SK-MEL-5 (cell line): Measurements from ENCODE around the gene MAP1LC3A. TPM values are rescaled to one million over a fixed set of nuclear protein-coding genes. Genes with fewer than 3 reads are reported as not detected.

ENCODE experiments used
- DNase-seq: peaks from one replicate; pipeline ENCODE4 v3.0.0-alpha.2; 2016; ENCODE audit warnings: low read depth, low spot score
- in situ Hi-C: cut with HindIII; loops from 2 replicates; pipeline ENCODE4 v1.10.0; 2016; ENCODE audit warnings: low sequenced_read_pairs, high pct_unique_total_duplicates, low pct_unique_long_range_greater_than_20kb
- small RNA-seq, 2 experiments: library from RNA; depleted of rRNA; stranded (forward); fragments of <200 nt; gene quantifications; one replicate each; pipeline ENCODE3, GENCODE V24; 2014
- total RNA-seq: library from RNA; depleted of rRNA; stranded (reverse); fragments of >200 nt; shearing (Covaris generic); gene quantifications from 2 replicates; pipeline ENCODE4 v1.2.3, GENCODE V29; 2014; rRNA removed

Gene MAP1LC3A
- total RNA-seq, 1 experiment from 2014 or later, result 1.1 TPM

- no peak for DNase-seq
Measured at GRCh38 chr20:34581341-34582184, 23.0 kb downstream of the MAP1LC3A start.

GRCh38 chr20:34582221-34582620 is 23.7 kb downstream of the MAP1LC3A start:
- in situ Hi-C loops, result no loop called here
- no peak for DNase-seq

More at GRCh38 chr20:34581341-34582184, 23.0 kb downstream of the MAP1LC3A start:
- in situ Hi-C loops, result no loop called here

DNA sequence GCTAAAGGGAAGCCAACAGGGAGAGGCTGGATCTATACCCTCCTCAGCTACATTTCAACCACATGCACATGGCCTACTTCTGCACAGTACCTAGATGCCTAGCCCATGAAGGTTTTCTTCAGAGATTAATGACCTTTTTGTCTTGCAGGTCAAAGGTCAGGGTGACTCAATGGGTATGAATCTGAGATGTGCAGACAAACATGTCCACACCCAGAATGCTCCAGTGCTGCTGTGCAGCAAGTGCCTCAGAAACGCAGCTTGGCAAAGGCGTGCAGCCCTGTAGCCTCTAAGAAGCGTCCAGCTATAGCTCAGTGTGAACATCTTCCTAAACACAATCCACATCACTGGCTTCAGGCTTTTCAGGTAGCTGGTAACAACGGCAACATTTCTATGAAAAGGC is 24.4 kb downstream of the MAP1LC3A start:
- no peak for DNase-seq
- in situ Hi-C loops, result no loop called here

DNA sequence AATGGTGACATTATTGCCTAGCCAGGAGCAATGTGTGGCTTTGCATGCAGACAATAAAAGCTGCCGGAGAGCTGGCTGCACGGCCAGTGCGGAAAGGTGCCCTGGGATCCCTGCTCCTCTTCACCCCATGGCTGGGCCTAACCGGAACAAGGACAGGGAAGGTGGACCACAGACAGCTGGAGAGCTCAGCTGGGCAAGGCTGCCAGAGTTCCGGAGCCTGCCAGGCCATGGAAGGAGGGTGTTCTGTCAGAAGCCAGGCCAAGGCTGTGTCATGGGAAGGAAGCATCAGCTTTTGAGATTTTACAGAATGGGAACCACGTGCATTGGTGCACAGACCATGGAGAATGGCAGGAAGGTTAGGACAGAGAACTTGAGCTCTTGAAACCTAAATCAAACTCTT is 25.0 kb downstream of the MAP1LC3A start:
- DNase-seq, result no peak
- in situ Hi-C loops, result no loop called here

GRCh38 chr20:34585019-34585418 is 26.5 kb downstream of the MAP1LC3A start:
- in situ Hi-C loops, result no loop called here

DNA sequence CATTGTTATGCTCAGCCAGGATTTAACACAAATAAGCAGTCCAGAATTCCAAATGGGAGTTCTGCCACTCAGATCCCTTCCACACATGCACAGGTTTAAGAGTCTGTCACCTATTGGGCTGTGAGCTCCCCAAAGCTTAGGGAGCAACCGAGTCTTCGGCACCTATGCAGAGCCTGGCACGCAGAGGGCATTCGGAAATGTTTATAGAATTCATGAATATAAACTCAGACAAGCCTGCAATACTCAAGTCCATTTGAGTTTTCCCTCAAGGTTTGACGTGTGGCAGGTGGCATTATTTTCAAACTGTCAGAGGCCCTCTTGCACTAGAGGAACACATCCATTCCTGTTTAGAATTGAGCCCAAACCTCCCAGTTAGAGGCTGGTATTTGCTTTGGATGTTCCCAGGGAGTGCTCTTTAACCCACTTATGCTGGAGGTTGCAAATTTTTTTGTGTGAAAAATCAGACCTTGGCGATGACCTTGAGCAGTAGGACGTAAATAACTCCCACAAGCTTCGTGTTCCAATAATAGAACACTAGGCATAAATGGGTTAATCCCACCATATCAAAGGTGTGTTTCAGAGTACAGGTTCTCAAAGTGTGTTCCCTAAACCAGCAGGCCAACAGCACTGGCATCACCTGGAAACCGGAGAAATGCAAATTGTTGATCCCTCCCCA is 28.1 kb downstream of the MAP1LC3A start:
- in situ Hi-C loops, result no loop called here
- no peak for DNase-seq

More at GRCh38 chr20:34585019-34585418, 26.5 kb downstream of the MAP1LC3A start:
- DNase-seq, result no peak

DNA sequence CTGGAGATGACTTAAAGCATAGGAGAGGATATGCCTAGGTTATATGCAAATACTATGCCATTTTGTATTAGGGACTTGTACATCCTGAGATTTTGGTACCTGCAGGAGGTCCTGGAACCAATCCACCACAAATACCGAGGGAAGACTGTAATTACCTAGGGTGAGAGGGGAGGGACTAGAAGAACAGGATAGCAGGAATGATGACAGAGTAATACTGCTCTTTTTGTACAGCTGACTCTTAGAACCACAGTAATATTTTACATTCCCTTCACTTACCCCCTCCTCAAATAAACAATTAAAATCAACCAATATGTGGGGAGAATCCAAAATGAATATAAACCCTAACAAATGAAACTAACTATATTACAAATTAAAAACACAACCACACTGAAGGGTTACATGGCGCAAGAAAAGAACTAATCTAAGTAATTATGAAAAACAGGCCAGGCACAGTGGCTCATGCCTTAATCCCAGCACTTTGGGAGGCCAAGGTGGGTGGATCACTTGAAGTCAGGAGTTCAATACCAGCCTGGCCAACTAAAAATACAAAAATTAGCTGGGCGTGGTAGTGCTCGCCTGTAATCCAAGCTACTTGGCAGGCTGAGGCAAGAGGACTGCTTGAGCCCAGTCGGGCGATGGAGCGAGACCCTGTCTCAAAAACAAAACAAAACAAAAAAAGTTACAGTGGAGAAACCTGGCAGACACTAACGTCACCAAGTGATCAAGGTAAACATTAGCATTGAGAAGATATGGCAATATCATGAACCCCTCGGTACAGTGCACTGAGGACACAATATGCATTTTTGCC is 37.1 kb downstream of the MAP1LC3A start:
- DNase-seq, result no peak
- in situ Hi-C loops, result no loop called here

DNA sequence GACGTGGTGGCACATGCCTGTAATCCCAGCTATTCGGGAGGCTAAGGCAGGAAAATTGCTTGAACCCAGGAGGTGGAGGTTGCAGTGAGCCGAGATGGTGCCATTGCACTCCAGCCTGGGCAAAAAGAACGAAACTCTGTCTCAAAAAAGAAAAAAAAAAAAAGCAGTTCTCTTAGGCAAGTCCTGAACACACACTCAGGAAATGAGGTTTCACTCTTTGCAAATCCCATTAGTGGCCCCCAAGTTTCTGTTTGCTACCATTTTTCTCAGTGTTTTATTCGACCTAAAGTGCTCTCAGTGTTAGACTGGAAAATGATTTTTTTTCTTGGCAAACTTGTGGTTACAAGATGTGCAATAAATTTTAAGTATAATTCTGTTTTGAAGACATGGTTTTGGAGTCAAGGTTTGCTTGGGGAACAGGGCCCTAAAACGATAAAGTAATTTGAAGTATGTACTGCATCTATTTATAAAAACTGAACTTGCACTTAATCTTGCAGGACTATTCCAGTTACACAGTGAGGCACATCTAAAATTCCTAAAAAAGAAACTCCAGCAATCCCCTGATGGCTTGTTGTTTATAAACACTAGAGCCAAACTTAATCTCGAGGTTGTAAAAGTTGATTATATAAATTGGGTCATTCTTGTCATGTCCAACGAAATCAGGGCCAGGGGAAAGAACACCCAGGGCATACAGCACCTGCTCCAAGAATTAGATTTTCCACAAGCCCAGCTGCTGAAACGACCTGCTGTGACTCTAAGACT is 42.6 kb downstream of the MAP1LC3A start:
- in situ Hi-C loops, result no loop called here
- DNase-seq, result no peak

GRCh38 chr20:34604980-34605788 is 46.7 kb downstream of the MAP1LC3A start:
- in situ Hi-C loops, result no loop called here
- DNase-seq, result no peak

- in situ Hi-C loops, result no loop called here
- no peak for DNase-seq
Measured at GRCh38 chr20:34607066-34607465, 48.5 kb downstream of the MAP1LC3A start.

Small RNA genes within 50 kb of the gene (small RNA-seq; reads per million reads assigned to genes)
- 0 reads per million in 2 experiments for gene RF00019

Other genes with a start within 250 kb of the MAP1LC3A start
- gene ITCH, start 195.4 kb upstream of the MAP1LC3A start, total RNA-seq, result 44.3 and 44.4 TPM in 2 replicates
- 223 and 259 TPM in 2 replicates for gene DYNLRB1, start 42.3 kb upstream of the MAP1LC3A start, total RNA-seq
- gene PIGU, start 118.4 kb downstream of the MAP1LC3A start, total RNA-seq, result 32.1 and 38.2 TPM in 2 replicates
- gene TP53INP2, start 145.6 kb downstream of the MAP1LC3A start, total RNA-seq, result 6.5 TPM in 2 replicates